ENCODE measurements around the gene LILRB1.

LILRB1 gene

DNA sequence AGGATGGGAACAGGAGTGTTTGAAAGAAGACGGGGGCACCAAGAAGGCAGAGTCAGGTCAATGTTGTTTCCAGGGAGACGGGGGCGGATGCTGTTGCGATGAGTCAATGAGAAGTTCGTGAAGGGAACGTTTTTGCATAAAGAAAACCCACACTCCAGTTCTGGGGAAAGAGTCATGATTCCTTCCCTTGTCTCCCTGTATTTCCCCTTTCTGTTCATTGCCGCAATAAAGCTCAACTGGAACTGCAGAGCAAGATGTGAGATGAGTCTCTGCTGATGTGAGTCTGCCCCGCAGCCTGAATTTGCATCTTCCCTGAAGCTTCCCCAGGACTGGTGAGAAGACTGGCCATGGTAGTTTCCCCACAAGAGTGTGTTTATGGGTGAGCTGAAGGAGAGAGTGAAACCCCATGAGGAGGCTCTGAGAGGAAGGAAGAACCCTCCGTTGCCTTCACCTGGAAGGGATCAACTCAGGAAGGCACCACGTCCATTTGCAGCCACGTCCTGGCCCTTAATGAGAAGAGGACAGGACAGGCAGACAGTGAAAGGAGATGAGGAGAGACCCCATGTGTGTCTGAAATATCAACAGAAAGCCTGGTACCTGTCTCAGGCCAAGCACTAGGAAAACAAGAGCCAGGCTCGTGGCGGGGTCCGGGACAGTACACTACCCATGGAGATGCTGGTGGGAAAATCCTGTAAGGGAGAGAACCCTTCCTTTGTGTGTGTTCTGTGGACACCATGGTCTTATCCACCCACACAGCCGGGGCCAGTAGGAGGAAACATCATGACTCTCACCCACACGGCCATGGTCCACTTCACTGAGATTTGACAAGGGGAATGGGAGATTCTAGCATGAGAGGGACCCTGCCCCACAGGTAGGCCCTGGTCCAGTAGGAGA is 23.1 kb upstream of the LILRB1 start:
- DNase-seq (ENCODE audit: low spot score), result no peak
- TF ChIP-seq, protein P1, sequence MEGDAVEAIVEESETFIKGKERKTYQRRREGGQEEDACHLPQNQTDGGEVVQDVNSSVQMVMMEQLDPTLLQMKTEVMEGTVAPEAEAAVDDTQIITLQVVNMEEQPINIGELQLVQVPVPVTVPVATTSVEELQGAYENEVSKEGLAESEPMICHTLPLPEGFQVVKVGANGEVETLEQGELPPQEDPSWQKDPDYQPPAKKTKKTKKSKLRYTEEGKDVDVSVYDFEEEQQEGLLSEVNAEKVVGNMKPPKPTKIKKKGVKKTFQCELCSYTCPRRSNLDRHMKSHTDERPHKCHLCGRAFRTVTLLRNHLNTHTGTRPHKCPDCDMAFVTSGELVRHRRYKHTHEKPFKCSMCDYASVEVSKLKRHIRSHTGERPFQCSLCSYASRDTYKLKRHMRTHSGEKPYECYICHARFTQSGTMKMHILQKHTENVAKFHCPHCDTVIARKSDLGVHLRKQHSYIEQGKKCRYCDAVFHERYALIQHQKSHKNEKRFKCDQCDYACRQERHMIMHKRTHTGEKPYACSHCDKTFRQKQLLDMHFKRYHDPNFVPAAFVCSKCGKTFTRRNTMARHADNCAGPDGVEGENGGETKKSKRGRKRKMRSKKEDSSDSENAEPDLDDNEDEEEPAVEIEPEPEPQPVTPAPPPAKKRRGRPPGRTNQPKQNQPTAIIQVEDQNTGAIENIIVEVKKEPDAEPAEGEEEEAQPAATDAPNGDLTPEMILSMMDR (IDR thresholded peaks at IDR 0.05; ENCODE audit: extremely low read depth, missing control alignments), result no peak

DNA sequence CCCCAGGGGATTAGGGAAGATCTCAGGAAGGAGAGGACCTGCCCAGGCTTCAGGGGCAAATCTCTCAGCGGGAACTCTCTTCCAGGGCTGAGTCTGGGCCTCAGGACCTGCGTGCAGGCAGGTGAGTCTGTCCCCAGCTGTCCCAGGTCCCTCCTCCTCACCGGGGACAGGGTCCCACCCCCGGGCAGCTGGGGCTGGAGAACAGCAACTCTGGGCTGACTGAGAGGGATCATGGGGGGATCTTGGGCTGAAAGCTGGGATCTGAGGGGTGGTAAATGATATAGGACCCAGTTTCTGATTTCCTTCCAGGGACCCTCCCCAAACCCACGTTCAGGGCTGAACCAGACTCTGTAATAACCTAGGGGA is 22.5 kb upstream of the LILRB1 start:
- TF ChIP-seq, protein P1 (IDR thresholded peaks at IDR 0.05; ENCODE audit: extremely low read depth, missing control alignments), result no peak
- no peak for DNase-seq (ENCODE audit: low spot score)

DNA sequence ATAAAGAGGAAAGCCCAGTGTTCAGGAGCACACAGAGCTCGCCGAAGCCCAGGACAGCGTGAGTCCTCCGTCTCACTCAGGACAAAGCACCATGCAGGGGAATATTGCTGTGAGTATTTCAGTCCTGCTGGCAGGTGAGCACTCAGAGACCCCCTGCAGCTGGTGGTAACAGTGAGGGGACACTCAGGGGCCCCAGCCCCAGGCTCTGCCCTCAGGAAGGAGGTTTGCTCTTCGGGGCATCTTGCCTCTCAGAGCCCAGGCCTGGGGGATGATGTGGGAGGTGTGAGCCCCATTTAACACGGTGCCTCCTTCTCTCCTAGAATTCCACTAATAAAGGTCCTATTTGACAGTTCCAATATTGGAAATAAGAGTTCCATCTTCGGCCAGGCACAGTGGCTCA is 22.1 kb upstream of the LILRB1 start:
- TF ChIP-seq, protein P1 (IDR thresholded peaks at IDR 0.05; ENCODE audit: extremely low read depth, missing control alignments), result no peak

DNA sequence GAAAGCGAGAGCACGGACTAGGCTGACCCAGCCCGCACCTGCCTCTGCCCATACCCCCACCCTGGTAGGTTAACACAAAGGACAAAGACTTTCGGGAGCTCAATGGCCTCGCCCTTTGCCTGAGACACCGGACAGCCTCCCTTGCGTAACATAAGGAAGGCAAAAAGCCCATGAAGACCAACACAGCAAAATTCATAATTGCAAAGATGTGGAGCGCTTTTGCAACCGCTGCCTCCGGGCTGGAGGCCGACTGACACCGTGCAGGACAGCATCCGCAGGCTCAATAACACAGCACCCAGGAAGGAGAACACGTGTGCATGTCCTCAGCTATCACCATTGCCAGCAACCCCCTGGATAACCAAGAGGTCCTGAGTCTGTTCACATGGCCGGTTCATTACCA is 21.5 kb upstream of the LILRB1 start:
- TF ChIP-seq, protein P1 (IDR thresholded peaks at IDR 0.05; ENCODE audit: extremely low read depth, missing control alignments), result no peak
- no peak for DNase-seq (ENCODE audit: low spot score)

More for the DNA sequence above, 22.1 kb upstream of the LILRB1 start:
- no peak for DNase-seq (ENCODE audit: low spot score)

DNA sequence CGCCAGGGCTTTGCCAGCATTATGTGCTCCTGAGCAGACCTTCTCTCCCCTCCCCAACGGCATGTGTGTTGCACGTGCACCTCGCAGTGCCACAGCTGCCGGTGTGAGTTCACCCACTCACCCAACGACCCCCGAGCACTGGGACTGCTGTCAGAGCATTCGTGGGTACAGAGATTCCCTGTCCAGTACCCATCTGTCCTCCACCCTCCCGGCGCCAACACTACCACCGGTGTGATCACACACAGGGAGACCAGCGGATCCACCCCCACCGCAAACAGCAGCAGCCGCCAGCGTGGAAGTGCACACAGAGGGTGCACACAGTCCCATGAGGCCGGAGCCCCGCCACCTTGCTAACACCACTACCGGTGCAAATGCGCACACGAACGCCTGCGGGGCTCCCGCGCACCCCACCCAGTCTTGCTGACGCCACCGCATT is 20.9 kb upstream of the LILRB1 start:
- no peak for DNase-seq (ENCODE audit: low spot score)
- TF ChIP-seq, protein P1 (IDR thresholded peaks at IDR 0.05; ENCODE audit: extremely low read depth, missing control alignments), result no peak

DNA sequence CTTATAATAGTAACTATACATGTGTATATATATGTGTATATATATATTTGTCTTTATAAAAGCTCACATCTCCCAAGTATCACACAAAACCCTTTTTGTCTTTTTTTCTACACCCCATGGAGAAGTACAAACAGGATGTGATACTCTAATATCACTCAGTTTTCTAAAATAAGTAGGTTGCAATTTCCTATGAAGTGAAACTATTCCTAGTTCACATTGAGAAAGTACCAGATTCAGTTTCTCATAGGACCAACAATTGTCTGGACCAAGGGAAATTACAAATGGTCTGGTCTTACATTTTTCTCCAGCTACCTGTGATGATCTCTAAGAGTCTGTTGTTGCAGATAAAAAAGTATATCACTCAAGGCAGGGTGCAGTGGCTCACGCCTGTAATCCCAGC is 17.9 kb upstream of the LILRB1 start:
- TF ChIP-seq, protein P1 (IDR thresholded peaks at IDR 0.05; ENCODE audit: extremely low read depth, missing control alignments), result no peak
- DNase-seq (ENCODE audit: low spot score), result no peak

DNA sequence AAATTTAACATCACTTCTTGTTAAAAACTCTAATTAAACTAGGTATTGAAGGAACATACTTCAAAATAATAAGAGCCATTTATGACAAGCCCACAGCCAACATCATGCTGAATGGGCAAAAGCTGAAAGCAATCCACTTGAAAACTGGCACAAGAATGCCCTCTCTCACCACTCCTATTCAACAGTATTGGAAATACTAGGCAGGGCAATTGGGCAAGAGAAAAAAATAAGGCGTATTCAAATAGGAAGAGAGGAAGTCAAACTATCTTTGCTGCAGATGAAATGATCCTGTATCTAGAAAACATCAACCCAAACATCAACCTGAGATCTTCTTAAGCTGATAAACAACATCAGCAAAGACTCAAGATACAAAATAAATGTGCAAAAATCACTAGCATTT is 15.6 kb upstream of the LILRB1 start:
- DNase-seq (ENCODE audit: low spot score), result no peak
- TF ChIP-seq, protein P1 (IDR thresholded peaks at IDR 0.05; ENCODE audit: extremely low read depth, missing control alignments), result no peak
